Measurements from ENCODE around the gene GRM4. TPM values are rescaled to one million over a fixed set of nuclear protein-coding genes. Genes with fewer than 3 reads are reported as not detected.

GRM4 gene
- total RNA-seq, 8 experiments from 2014 or later = 0.56 to 4.3 (median 1.0) TPM

GRCh38 chr6:34110610-34111009 is 35.3 kb downstream of the GRM4 start:
- H3K4me3 ChIP-seq = no peak overlapping the region
- in situ Hi-C loops (cut with MboI; ENCODE audit: low pct_unique_long_range_greater_than_20kb in 2 of 9, low sequenced_read_pairs in 9 of 9, unreplicated experiment in 9 of 9) = no loop called here
- ATAC-seq (replicated peaks in 6 of 8) = peak in 1 of 8 experiments; percentile 6
- peaks cover 9 to 14% of the 10 kb centered on the region in 2 donors for H3K4me1 ChIP-seq (replicated peaks in 1 of 2)
- H3K27ac ChIP-seq = no peak overlapping the region
- WGBS, 10 experiments = 25 to 41% methylated on average over 2 to 4 of the region's 6 CpGs; no CpG with 5 or more reads in 8 of the 10 experiments

GRCh38 chr6:34108176-34108575 is 37.7 kb downstream of the GRM4 start:
- peak in 5 of 8 experiments; percentile 50 to 79 (median 60) for ATAC-seq (replicated peaks in 6 of 8)
- Histone ChIP-seq H3K4me1 (replicated peaks in 1 of 2) (peaks cover 0 to 6% of the 10 kb centered on the region in 2 donors), H3K27ac (no peak overlapping the region), H3K4me3 (no peak overlapping the region)
- in situ Hi-C loops (cut with MboI; ENCODE audit: low pct_unique_long_range_greater_than_20kb in 2 of 9, low sequenced_read_pairs in 9 of 9, unreplicated experiment in 9 of 9) = no loop called here
- WGBS, 10 experiments = 38 to 87% (median 63%) methylated on average over 1 to 5 of the region's 9 CpGs; no CpG with 5 or more reads in 4 of the 10 experiments

- in situ Hi-C loops (cut with MboI; ENCODE audit: low pct_unique_long_range_greater_than_20kb in 2 of 9, low sequenced_read_pairs in 9 of 9, unreplicated experiment in 9 of 9) = no loop called here
- H3K27ac ChIP-seq = no peak overlapping the region
- no peak for ATAC-seq (replicated peaks in 6 of 8)
- no peak overlapping the region for H3K4me3 ChIP-seq
- WGBS, 10 experiments = 0 to 60% (median 0%) methylated on average over 1 to 2 of the region's 5 CpGs; no CpG with 5 or more reads in 4 of the 10 experiments
- peaks cover 0 to 9% of the 10 kb centered on the region in 2 donors for H3K4me1 ChIP-seq (replicated peaks in 1 of 2)
These were observed 39.0 kb downstream of the GRM4 start for GRCh38 chr6:34106900-34107299.

DNA sequence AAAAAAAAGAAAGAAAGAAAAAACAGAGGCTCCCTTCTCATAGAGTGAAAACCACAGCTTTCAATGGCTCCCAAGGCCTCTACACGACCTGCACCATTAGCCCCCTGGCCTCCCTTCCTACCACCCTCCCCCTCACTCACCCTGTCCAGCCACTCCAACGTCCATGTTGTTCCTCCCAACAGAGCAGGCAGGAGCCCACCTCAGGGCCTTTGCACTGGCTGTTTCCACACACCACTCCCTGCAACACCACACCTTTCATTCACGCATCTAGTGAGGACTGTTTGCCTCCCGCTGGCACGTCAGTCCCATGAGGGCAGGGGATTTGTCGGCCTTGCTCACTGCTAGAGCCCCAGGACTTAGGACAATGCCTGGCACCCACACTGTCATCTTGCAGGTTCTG is 39.5 kb downstream of the GRM4 start:
- Histone ChIP-seq H3K27ac (no peak overlapping the region), H3K4me1 (replicated peaks in 1 of 2) (peaks cover 0 to 9% of the 10 kb centered on the region in 2 donors), H3K4me3 (no peak overlapping the region)
- WGBS, 10 experiments = 0 to 100% (median 60%) methylated on average over 1 to 4 of the region's 6 CpGs; no CpG with 5 or more reads in 6 of the 10 experiments
- no peak for ATAC-seq (replicated peaks in 6 of 8)
- in situ Hi-C loops (cut with MboI; ENCODE audit: low pct_unique_long_range_greater_than_20kb in 2 of 9, low sequenced_read_pairs in 9 of 9, unreplicated experiment in 9 of 9) = no loop called here

DNA sequence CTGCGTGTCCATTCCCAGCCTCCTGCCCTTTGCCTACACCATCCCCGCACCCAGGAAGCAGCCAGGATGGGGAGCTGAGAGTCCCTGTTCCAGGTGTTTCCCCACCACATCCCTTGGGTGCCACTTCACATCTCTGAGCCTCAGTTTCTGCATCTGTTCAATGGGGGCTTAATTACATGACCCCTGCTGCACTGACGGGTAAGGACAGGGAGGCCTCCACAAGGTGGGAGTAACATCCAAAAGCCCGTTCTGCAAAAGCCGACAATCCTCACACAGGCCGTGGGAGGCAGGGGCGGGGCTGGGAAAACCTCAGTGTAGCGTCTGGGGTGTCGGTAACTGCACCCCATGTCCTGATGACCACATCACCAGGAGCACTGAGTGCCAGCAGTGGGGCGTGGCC is 41.3 kb downstream of the GRM4 start:
- no peak overlapping the region for H3K4me3 ChIP-seq
- no peak for ATAC-seq (replicated peaks in 6 of 8)
- WGBS, 10 experiments = 20 to 90% (median 55%) methylated on average over 1 to 4 of the region's 10 CpGs; no CpG with 5 or more reads in 6 of the 10 experiments
- peaks cover 0 to 9% of the 10 kb centered on the region in 2 donors for H3K4me1 ChIP-seq (replicated peaks in 1 of 2)
- in situ Hi-C loops (cut with MboI; ENCODE audit: low pct_unique_long_range_greater_than_20kb in 2 of 9, low sequenced_read_pairs in 9 of 9, unreplicated experiment in 9 of 9) = no loop called here
- no peak overlapping the region for H3K27ac ChIP-seq

GRCh38 chr6:34104186-34104585 is 41.7 kb downstream of the GRM4 start:
- in situ Hi-C loops (cut with MboI; ENCODE audit: low pct_unique_long_range_greater_than_20kb in 2 of 9, low sequenced_read_pairs in 9 of 9, unreplicated experiment in 9 of 9) = no loop called here
- Histone ChIP-seq H3K4me1 (replicated peaks in 1 of 2) (peaks cover 0 to 9% of the 10 kb centered on the region in 2 donors), H3K4me3 (no peak overlapping the region), H3K27ac (no peak overlapping the region)
- WGBS, 10 experiments = no CpG with 5 or more reads among the region's 8 CpGs
- ATAC-seq (replicated peaks in 6 of 8) = no peak

- whole genome bisulfite sequencing, 10 experiments = 40 to 100% (median 74%) methylated on average over 1 to 14 of the region's 16 CpGs; no CpG with 5 or more reads in 5 of the 10 experiments
- Histone ChIP-seq H3K27ac (no peak overlapping the region), H3K4me3 (no peak overlapping the region), H3K4me1 (replicated peaks in 1 of 2) (peaks cover 5 to 9% of the 10 kb centered on the region in 2 donors)
- in situ Hi-C loops (cut with MboI; ENCODE audit: low pct_unique_long_range_greater_than_20kb in 2 of 9, low sequenced_read_pairs in 9 of 9, unreplicated experiment in 9 of 9) = no loop called here
- peak in 3 of 8 experiments; percentile 9 to 50 (median 42) for ATAC-seq (replicated peaks in 6 of 8)
These were observed 42.6 kb downstream of the GRM4 start for GRCh38 chr6:34103321-34103720.

DNA sequence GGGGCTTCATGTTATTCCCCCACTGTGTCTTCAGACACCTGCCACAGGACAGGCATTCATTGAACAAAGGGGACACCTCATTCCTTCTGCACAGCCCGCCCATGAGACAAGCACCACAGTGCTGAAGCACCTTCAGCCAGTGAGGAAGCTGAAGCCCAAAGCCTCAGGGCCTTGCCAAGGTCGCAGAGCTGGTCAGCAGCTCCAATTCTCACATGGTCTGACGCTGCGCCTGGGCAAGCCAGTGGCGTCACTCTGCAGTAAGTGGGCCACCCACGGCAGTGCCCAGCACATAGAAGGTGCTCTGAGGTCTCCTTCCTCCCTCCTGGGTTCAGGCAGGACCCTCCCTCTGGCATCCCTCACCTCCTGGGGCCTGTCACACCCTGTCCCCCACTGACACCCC is 43.2 kb downstream of the GRM4 start:
- Histone ChIP-seq H3K4me1 (replicated peaks in 1 of 2) (peaks cover 6% of the 10 kb centered on the region in 2 donors), H3K27ac (no peak overlapping the region), H3K4me3 (no peak overlapping the region)
- 0 to 100% (median 60%) methylated on average over 1 to 3 of the region's 6 CpGs; no CpG with 5 or more reads in 5 of the 10 experiments for WGBS, 10 experiments
- ATAC-seq (replicated peaks in 6 of 8) = peak in 1 of 8 experiments; percentile 11
- in situ Hi-C loops (cut with MboI; ENCODE audit: low pct_unique_long_range_greater_than_20kb in 2 of 9, low sequenced_read_pairs in 9 of 9, unreplicated experiment in 9 of 9) = no loop called here

DNA sequence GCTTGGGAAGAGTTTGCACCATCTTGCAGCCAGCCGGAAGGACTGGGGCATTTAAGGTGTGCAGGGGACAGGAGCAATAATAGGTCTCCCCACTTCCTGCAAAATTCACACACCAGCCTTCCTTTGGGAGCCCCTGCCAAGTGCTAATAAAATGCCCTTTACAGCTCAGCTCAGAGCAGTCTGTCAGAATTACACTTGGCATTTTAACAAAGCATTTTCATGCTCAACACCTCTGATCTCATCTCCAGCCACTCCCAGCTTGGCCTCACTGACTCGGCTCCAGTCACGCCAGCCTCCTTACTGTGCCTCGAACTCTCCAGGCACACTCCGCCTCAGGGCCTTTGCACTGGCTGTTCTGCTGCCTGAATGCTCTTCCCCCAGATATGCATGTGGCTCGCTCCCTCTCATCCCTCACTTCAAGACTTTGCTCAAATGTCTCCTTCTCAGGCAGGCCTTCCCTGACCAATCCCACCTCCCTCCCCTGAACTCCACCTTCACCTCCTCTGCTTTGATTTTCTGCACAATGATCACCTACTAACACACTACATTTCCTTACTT is 43.7 kb downstream of the GRM4 start:
- peaks cover 6% of the 10 kb centered on the region in 2 donors for H3K4me1 ChIP-seq (replicated peaks in 1 of 2)
- no peak for ATAC-seq (replicated peaks in 6 of 8)
- in situ Hi-C loops (cut with MboI; ENCODE audit: low pct_unique_long_range_greater_than_20kb in 2 of 9, low sequenced_read_pairs in 9 of 9, unreplicated experiment in 9 of 9) = no loop called here
- H3K4me3 ChIP-seq = no peak overlapping the region
- H3K27ac ChIP-seq = no peak overlapping the region
- 40 to 91% (median 83%) methylated on average over 1 to 6 of the region's 6 CpGs; no CpG with 5 or more reads in 3 of the 10 experiments for WGBS, 10 experiments

GRCh38 chr6:34100788-34101187 is 45.1 kb downstream of the GRM4 start:
- 42 to 100% (median 89%) methylated on average over 1 to 6 of the region's 7 CpGs; no CpG with 5 or more reads in 2 of the 10 experiments for WGBS, 10 experiments
- ATAC-seq (replicated peaks in 6 of 8) = no peak
- Histone ChIP-seq H3K4me1 (replicated peaks in 1 of 2) (peaks cover 6 to 12% of the 10 kb centered on the region in 2 donors), H3K27ac (no peak overlapping the region), H3K4me3 (no peak overlapping the region)
- in situ Hi-C loops (cut with MboI; ENCODE audit: low pct_unique_long_range_greater_than_20kb in 2 of 9, low sequenced_read_pairs in 9 of 9, unreplicated experiment in 9 of 9) = no loop called here

DNA sequence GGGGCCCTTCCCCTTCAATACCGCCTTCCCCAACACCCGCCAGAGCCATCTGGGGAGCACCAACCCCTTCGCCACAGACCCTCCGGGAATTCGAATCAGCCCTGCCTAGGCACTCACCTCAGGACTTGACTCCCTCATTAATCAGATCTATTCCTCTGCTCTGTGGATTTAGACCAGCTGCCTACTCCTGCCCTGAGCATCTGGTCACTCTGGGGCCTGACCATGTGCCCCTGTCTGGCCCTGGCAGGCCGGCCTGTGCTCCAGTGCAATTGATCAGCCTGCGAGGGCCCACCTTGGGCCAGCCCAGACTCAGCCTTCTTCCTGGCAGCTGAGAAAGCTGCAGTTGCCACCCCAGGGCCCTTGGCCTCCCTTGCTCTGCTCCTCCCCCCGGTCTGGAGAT is 46.0 kb downstream of the GRM4 start:
- WGBS, 10 experiments = 57 to 89% (median 62%) methylated on average over 1 to 3 of the region's 8 CpGs; no CpG with 5 or more reads in 7 of the 10 experiments
- no peak for ATAC-seq (replicated peaks in 6 of 8)
- no peak overlapping the region for H3K27ac ChIP-seq
- in situ Hi-C loops (cut with MboI; ENCODE audit: low pct_unique_long_range_greater_than_20kb in 2 of 9, low sequenced_read_pairs in 9 of 9, unreplicated experiment in 9 of 9) = no loop called here
- H3K4me3 ChIP-seq = no peak overlapping the region
- H3K4me1 ChIP-seq (replicated peaks in 1 of 2) = peaks cover 6 to 12% of the 10 kb centered on the region in 2 donors

GRCh38 chr6:34098045-34098936 is 47.6 kb downstream of the GRM4 start:
- no peak overlapping the region for H3K4me3 ChIP-seq
- H3K27ac ChIP-seq = peak overlapping the region in 1 of 2 donors; percentile 54
- ATAC-seq (replicated peaks in 6 of 8) = peak in 4 of 8 experiments; percentile 17 to 70 (median 42)
- WGBS, 10 experiments = 47 to 92% (median 68%) methylated on average over 2 to 3 of the region's 8 CpGs; no CpG with 5 or more reads in 6 of the 10 experiments
- H3K4me1 ChIP-seq (replicated peaks in 1 of 2) = peaks cover 4 to 12% of the 10 kb centered on the region in 2 donors
- in situ Hi-C loops (cut with MboI; ENCODE audit: low pct_unique_long_range_greater_than_20kb in 2 of 9, low sequenced_read_pairs in 9 of 9, unreplicated experiment in 9 of 9) = no loop called here

- 14 to 68% (median 54%) methylated on average over 1 to 8 of the region's 8 CpGs; no CpG with 5 or more reads in 5 of the 10 experiments for WGBS, 10 experiments
- peak in 5 of 8 experiments; percentile 7 to 36 (median 22) for ATAC-seq (replicated peaks in 6 of 8)
- Histone ChIP-seq H3K4me1 (replicated peaks in 1 of 2) (peaks cover 0 to 12% of the 10 kb centered on the region in 2 donors), H3K4me3 (no peak overlapping the region), H3K27ac (no peak overlapping the region)
- in situ Hi-C loops (cut with MboI; ENCODE audit: low pct_unique_long_range_greater_than_20kb in 2 of 9, low sequenced_read_pairs in 9 of 9, unreplicated experiment in 9 of 9) = no loop called here
These were observed 49.1 kb downstream of the GRM4 start for GRCh38 chr6:34096814-34097213.
